ENCODE results near the gene ZNF787.

DNA sequence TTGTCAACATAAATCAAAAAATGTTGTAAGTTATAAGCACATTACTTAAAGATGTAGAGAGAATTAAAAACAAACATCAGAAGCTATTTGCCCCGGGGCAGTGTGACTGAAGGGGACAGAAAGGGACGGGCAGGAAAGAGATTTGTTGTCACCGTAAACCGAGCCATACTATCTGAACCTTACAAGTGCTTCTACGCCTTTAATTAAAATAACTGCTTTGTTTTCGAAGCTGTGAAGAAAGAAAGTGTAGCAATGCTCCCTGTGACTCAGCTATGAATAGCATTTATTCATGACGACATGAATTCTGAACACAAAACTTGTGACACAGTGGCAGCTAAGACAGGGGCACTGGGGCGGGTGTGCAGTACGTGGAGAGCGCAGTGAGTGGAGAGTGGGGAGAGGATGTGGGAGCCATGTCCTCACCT is 30.0 kb downstream of the ZNF787 start:
- TF ChIP-seq POLR2A (IDR thresholded peaks at IDR 0.05; ENCODE audit: low read length) = no peak
- no peak for TF ChIP-seq GATA1 (IDR thresholded peaks at IDR 0.05; ENCODE audit: low read depth, low read length)

All from erythroblast (primary cell).